ENCODE measurements around the gene STX1A. TPM values are rescaled to one million over a fixed set of nuclear protein-coding genes. Genes with fewer than 3 reads are reported as not detected.
A peak's percentile ranks its signal among the peaks of the same experiment; 100 is the strongest.

STX1A gene
- total and polyA plus RNA-seq, 10 donors = 1.3 to 7.8 (median 4.6) TPM

DNA sequence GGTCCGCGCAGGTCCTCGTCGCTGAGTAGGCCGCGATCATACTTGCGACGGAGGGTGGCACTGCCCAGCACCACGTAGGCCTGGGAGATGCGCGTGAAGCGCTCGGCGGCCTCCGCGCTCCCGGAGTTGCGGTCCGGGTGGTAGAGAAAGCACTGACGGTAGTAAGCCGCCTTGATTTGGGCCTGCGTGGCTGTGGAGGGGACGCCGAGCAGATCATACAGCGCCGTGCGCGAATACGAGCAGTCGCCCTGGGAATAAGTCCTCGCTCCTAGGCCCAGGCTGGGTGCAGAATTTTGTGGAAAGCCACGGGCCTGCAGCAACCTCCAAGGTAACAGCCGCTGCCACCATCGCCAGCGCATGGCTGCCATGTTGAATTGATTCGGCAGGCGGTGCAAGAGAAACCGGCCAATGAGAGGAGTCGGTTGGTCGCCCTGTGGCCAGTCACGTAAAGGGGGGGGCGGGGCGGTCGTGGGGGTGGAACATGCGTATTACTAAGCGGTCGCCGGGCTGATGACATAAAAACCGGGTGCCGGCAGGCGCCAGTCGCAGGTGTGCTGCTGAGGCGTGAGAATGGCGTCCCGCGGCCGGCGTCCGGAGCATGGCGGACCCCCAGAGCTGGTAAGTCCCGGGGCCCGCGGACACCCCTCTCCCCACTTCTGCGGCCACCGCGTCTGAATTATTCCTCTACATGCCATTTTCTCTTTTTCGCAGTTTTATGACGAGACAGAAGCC is 36.2 kb downstream of the STX1A start, which contains the start of the genes BUD23 and DNAJC30:
Gene BUD23 (plus strand): TSS at position 542 of the 732 bp plus-strand sequence. CDS start 29 bp downstream, at position 571.
Gene DNAJC30 (minus strand): TSS at position 398 of the 732 bp plus-strand sequence. CDS start 30 bp downstream, at position 368.
- intact Hi-C loops (cut with DNase I; ENCODE audit: low total_unique reads) = loop anchor here (10.0 kb wide), 1 partner anchor 52 kb away; the partner anchor contains the start of gene ABHD11
- WGBS, 5 donors = 0 to 1% (median 0%) methylated on average over 50 to 68 of the region's 68 CpGs
- Histone ChIP-seq H3K4me3 (peak within 1 kb of the TSS; percentile 86 to 100 (median 96)), H3K36me3 (peaks cover 0 to 43% (median 21%) of the 10 kb centered on the region in 6 donors), H3K27me3 (replicated peaks in 1 of 7) (no peaks in the 10 kb centered on the region), H3K4me1 (peaks cover 20 to 68% (median 42%) of the 10 kb centered on the region in 6 donors), H3K27ac (peak within 1 kb of the TSS; percentile 65 to 89 (median 84)), H3K9me3 (no peaks in the 10 kb centered on the region)
- TF ChIP-seq, protein P1, sequence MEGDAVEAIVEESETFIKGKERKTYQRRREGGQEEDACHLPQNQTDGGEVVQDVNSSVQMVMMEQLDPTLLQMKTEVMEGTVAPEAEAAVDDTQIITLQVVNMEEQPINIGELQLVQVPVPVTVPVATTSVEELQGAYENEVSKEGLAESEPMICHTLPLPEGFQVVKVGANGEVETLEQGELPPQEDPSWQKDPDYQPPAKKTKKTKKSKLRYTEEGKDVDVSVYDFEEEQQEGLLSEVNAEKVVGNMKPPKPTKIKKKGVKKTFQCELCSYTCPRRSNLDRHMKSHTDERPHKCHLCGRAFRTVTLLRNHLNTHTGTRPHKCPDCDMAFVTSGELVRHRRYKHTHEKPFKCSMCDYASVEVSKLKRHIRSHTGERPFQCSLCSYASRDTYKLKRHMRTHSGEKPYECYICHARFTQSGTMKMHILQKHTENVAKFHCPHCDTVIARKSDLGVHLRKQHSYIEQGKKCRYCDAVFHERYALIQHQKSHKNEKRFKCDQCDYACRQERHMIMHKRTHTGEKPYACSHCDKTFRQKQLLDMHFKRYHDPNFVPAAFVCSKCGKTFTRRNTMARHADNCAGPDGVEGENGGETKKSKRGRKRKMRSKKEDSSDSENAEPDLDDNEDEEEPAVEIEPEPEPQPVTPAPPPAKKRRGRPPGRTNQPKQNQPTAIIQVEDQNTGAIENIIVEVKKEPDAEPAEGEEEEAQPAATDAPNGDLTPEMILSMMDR (IDR thresholded peaks at IDR 0.05 in 8 of 11, conservative IDR thresholded peaks at IDR 0.05 in 3 of 11) = peak in 5 of 11 experiments; percentile 25 to 53 (median 37)
- TF ChIP-seq POLR2AphosphoS5 (IDR thresholded peaks at IDR 0.05) (peak; percentile 90 to 94 (median 93)), POLR2A (IDR thresholded peaks at IDR 0.05) (peak in 2 of 3 donors; percentile 17 to 56)
- DNase-seq = peak; percentile 99

DNA sequence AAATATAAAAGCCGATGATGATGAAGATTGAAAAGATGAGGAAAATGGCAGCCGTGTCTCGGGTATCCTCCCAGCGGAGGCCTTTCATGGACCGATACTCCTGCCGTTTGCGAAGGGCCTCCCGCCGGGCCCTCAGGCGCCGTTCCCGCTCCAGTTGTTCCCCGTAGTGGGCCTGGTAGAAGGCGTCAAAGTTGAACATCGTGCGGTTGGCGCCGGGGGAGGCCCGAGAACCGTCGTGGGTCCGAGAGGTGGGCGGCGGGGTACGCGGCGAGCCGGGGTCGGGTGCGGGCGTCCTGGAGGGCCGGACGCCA is 36.8 kb downstream of the STX1A start:
- no peak for TF ChIP-seq POLR2A (IDR thresholded peaks at IDR 0.05)
- TF ChIP-seq POLR2AphosphoS5 (IDR thresholded peaks at IDR 0.05) = no peak
- TF ChIP-seq, protein P1 (IDR thresholded peaks at IDR 0.05 in 8 of 11, conservative IDR thresholded peaks at IDR 0.05 in 3 of 11) = no peak
- Histone ChIP-seq H3K36me3 (peaks cover 0 to 43% (median 20%) of the 10 kb centered on the region in 6 donors), H3K27me3 (replicated peaks in 1 of 7) (no peaks in the 10 kb centered on the region), H3K4me1 (peaks cover 20 to 66% (median 42%) of the 10 kb centered on the region in 6 donors), H3K27ac (peak overlapping the region; percentile 65 to 89 (median 84)), H3K9me3 (no peaks in the 10 kb centered on the region), H3K4me3 (peak overlapping the region; percentile 86 to 100 (median 96))
- intact Hi-C loops (cut with DNase I; ENCODE audit: low total_unique reads) = loop anchor here (10.0 kb wide), 1 partner anchor 52 kb away; the partner anchor contains the start of gene ABHD11
- 1 to 3% (median 2%) methylated on average over 23 to 33 of the region's 33 CpGs for WGBS, 5 donors
- DNase-seq = no peak

DNA sequence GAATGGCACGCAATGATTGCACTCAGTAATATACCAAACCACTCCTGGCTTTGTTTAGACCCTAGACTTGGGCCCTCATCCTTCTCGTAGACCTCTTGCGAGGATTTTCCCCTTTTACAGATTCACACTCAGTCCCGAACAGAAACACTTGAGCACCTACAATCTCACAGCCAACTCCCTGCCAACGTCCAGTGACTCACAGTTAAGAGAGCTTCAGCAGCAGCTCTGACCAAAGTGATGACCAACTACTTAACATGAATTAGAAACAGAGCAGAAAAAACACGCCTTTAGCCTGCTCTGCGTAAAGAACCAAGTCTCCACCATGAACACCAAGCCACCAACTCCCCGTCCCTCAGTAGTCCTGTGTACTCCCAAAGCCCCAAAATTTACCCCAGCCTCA is 38.4 kb downstream of the STX1A start:
- no peak for DNase-seq
- peaks cover 0 to 29% (median 9%) of the 10 kb centered on the region in 6 donors for H3K36me3 ChIP-seq
- intact Hi-C loops (cut with DNase I; ENCODE audit: low total_unique reads) = loop anchor here (10.0 kb wide), 1 partner anchor 54 kb away; the partner anchor contains the start of gene ABHD11
- H3K9me3 ChIP-seq = no peaks in the 10 kb centered on the region
- no peak overlapping the region for H3K4me3 ChIP-seq
- no peaks in the 10 kb centered on the region for H3K27me3 ChIP-seq (replicated peaks in 1 of 7)
- WGBS, 5 donors = 74 to 91% (median 80%) methylated on average over 8 of the region's 8 CpGs
- H3K4me1 ChIP-seq = peaks cover 20 to 65% (median 42%) of the 10 kb centered on the region in 6 donors
- no peak overlapping the region for H3K27ac ChIP-seq
- no peak for TF ChIP-seq POLR2AphosphoS5 (IDR thresholded peaks at IDR 0.05)
- TF ChIP-seq, protein P1 (IDR thresholded peaks at IDR 0.05 in 8 of 11, conservative IDR thresholded peaks at IDR 0.05 in 3 of 11) = no peak
- no peak for TF ChIP-seq POLR2A (IDR thresholded peaks at IDR 0.05)

DNA sequence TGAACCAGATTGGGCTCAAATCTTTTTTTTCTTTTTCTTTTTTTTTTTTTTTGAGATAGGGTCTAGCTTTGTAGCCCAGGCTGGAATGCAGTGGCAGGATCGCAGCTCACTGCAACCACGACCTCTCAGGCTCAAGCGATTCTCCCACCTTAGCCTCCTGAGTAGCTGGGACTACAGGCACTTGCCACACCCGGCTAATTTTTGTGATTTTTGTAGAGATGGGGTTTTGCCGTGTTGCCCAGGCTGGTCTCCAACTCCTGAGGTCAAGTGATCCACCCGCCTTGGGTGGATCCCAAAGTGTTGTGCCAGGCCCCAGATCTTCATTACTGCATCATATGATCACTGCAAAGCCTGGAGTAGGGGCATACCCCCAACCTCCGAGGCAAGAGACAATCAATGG is 39.0 kb downstream of the STX1A start:
- Histone ChIP-seq H3K27me3 (replicated peaks in 1 of 7) (no peaks in the 10 kb centered on the region), H3K4me3 (no peak overlapping the region), H3K9me3 (no peaks in the 10 kb centered on the region), H3K4me1 (peaks cover 19 to 60% (median 42%) of the 10 kb centered on the region in 6 donors), H3K36me3 (peaks cover 0 to 29% (median 9%) of the 10 kb centered on the region in 6 donors), H3K27ac (no peak overlapping the region)
- 84 to 90% (median 89%) methylated on average over 7 of the region's 7 CpGs for WGBS, 5 donors
- intact Hi-C loops (cut with DNase I; ENCODE audit: low total_unique reads) = loop anchor here (10.0 kb wide), 1 partner anchor 54 kb away; the partner anchor contains the start of gene ABHD11
- no peak for TF ChIP-seq POLR2A (IDR thresholded peaks at IDR 0.05)
- TF ChIP-seq, protein P1 (IDR thresholded peaks at IDR 0.05 in 8 of 11, conservative IDR thresholded peaks at IDR 0.05 in 3 of 11) = no peak
- no peak for TF ChIP-seq POLR2AphosphoS5 (IDR thresholded peaks at IDR 0.05)
- DNase-seq = no peak

Data from spleen (tissue), 11 donors.